Activated T-cell treated with anti-CD3 and anti-CD28 coated beads, Interleukin-2, amount 50 U/mL, for 72 hours (primary cell): Measurements from ENCODE around the gene TACR1. TPM values are rescaled to one million over a fixed set of nuclear protein-coding genes. Genes with fewer than 3 reads are reported as not detected.

Experiments used
- ATAC-seq, 2 donors: fragments of 150-1000 bp; cut with Tn5 transposase; replicated peaks in 1 of 2; 2 replicates each; pipeline ENCODE4 v1.10.0; 2021; ENCODE audit warnings: moderate library complexity in 2 of 2, mild to moderate bottlenecking in 1 of 2
- DNase-seq, 2 donors: peaks; one replicate each; pipeline ENCODE4 v3.0.0; 2021 to 2022; ENCODE audit warnings: mixed read lengths in 1 of 2
- H3K27ac Mint-ChIP-seq: one replicate; pipeline ENCODE4 v1.8.0; 2022; ENCODE audit warnings: mild to moderate bottlenecking, moderate library complexity, mixed read lengths
- H3K27me3 Mint-ChIP-seq: one replicate; pipeline ENCODE4 v1.8.0; 2022; ENCODE audit warnings: low read depth, mixed read lengths
- H3K36me3 Mint-ChIP-seq, 2 donors: one replicate each; pipeline ENCODE4 v1.8.0; 2022; ENCODE audit warnings: mixed read lengths in 2 of 2, mild to moderate bottlenecking in 1 of 2; ENCODE audit not compliant: insufficient read depth in 2 of 2
- H3K4me1 Mint-ChIP-seq: one replicate; pipeline ENCODE4 v1.8.0; 2022; ENCODE audit warnings: low read depth, mixed read lengths
- H3K4me3 Mint-ChIP-seq, 2 donors: one replicate each; pipeline ENCODE4 v1.8.0; 2022; ENCODE audit warnings: mild to moderate bottlenecking in 2 of 2, mixed read lengths in 2 of 2, moderate library complexity in 2 of 2
- H3K9me3 Mint-ChIP-seq, 2 donors: one replicate each; pipeline ENCODE4 v1.8.0; 2022; ENCODE audit warnings: mixed read lengths in 2 of 2
- total RNA-seq, 2 donors: library from RNA; stranded (reverse); gene quantifications; one replicate each; pipeline ENCODE4 v1.2.3, GENCODE V29; 2022

TACR1 gene
- total RNA-seq, 2 donors from 2014 or later = not detected

GRCh38 chr2:75041226-75041625 lies 158.1 kb downstream of the TACR1 start:
- no peaks in the 10 kb centered on the region for H3K9me3 Mint-ChIP-seq
- ATAC-seq = no peak
- no peak overlapping the region for H3K4me3 Mint-ChIP-seq

GRCh38 chr2:75035444-75036353 lies 163.6 kb downstream of the TACR1 start:
- Mint-ChIP-seq H3K27ac (no peak overlapping the region), H3K27me3 (no peaks in the 10 kb centered on the region), H3K36me3 (no peaks in the 10 kb centered on the region), H3K4me1 (peaks cover 3% of the 10 kb centered on the region), H3K9me3 (no peaks in the 10 kb centered on the region), H3K4me3 (no peak overlapping the region)
- ATAC-seq (no peak), DNase-seq (no peak)

More at GRCh38 chr2:75041226-75041625, 158.1 kb downstream of the TACR1 start:
- no peak for DNase-seq
- Mint-ChIP-seq H3K27ac (no peak overlapping the region), H3K36me3 (no peaks in the 10 kb centered on the region), H3K4me1 (no peaks in the 10 kb centered on the region), H3K27me3 (no peaks in the 10 kb centered on the region)

- Mint-ChIP-seq H3K4me1 (peaks cover 9% of the 10 kb centered on the region), H3K9me3 (no peaks in the 10 kb centered on the region), H3K27me3 (no peaks in the 10 kb centered on the region), H3K36me3 (no peaks in the 10 kb centered on the region), H3K4me3 (no peak overlapping the region), H3K27ac (no peak overlapping the region)
- ATAC-seq (no peak), DNase-seq (no peak)
Observed at GRCh38 chr2:75033516-75033915, 165.8 kb downstream of the TACR1 start.

GRCh38 chr2:75031906-75032803 lies 167.2 kb downstream of the TACR1 start:
- H3K9me3 Mint-ChIP-seq = no peaks in the 10 kb centered on the region
- ATAC-seq (peak; percentile 25 to 27), DNase-seq (no peak)
- H3K27ac Mint-ChIP-seq = no peak overlapping the region
- H3K27me3 Mint-ChIP-seq = no peaks in the 10 kb centered on the region
- no peak overlapping the region for H3K4me3 Mint-ChIP-seq
- no peaks in the 10 kb centered on the region for H3K36me3 Mint-ChIP-seq
- H3K4me1 Mint-ChIP-seq = peaks cover 9% of the 10 kb centered on the region

GRCh38 chr2:75031171-75031570 lies 168.1 kb downstream of the TACR1 start:
- peaks cover 9% of the 10 kb centered on the region for H3K4me1 Mint-ChIP-seq
- no peaks in the 10 kb centered on the region for H3K36me3 Mint-ChIP-seq
- H3K27ac Mint-ChIP-seq = no peak overlapping the region
- ATAC-seq (no peak), DNase-seq (no peak)
- H3K4me3 Mint-ChIP-seq = no peak overlapping the region
- H3K9me3 Mint-ChIP-seq = no peaks in the 10 kb centered on the region
- no peaks in the 10 kb centered on the region for H3K27me3 Mint-ChIP-seq

GRCh38 chr2:75030218-75031009 lies 168.9 kb downstream of the TACR1 start:
- Mint-ChIP-seq H3K4me3 (no peak overlapping the region), H3K27ac (no peak overlapping the region), H3K27me3 (no peaks in the 10 kb centered on the region), H3K9me3 (no peaks in the 10 kb centered on the region), H3K4me1 (peaks cover 9% of the 10 kb centered on the region), H3K36me3 (no peaks in the 10 kb centered on the region)
- peak in 1 of 2 donors; percentile 4 for DNase-seq
- ATAC-seq = peak; percentile 57 to 60

GRCh38 chr2:75027886-75028285 lies 171.4 kb downstream of the TACR1 start:
- no peak overlapping the region for H3K27ac Mint-ChIP-seq
- H3K4me1 Mint-ChIP-seq = peaks cover 9% of the 10 kb centered on the region
- no peaks in the 10 kb centered on the region for H3K9me3 Mint-ChIP-seq
- H3K4me3 Mint-ChIP-seq = no peak overlapping the region
- no peaks in the 10 kb centered on the region for H3K36me3 Mint-ChIP-seq
- no peaks in the 10 kb centered on the region for H3K27me3 Mint-ChIP-seq
- DNase-seq = no peak
- ATAC-seq = no peak

GRCh38 chr2:75025633-75026380 lies 173.5 kb downstream of the TACR1 start:
- no peak for DNase-seq
- Mint-ChIP-seq H3K36me3 (no peaks in the 10 kb centered on the region), H3K9me3 (no peaks in the 10 kb centered on the region), H3K4me3 (no peak overlapping the region), H3K27me3 (no peaks in the 10 kb centered on the region), H3K27ac (no peak overlapping the region), H3K4me1 (peaks cover 8% of the 10 kb centered on the region)
- ATAC-seq = no peak

- Mint-ChIP-seq H3K27ac (no peak overlapping the region), H3K4me3 (no peak overlapping the region), H3K4me1 (peaks cover 2% of the 10 kb centered on the region), H3K27me3 (no peaks in the 10 kb centered on the region), H3K9me3 (no peaks in the 10 kb centered on the region), H3K36me3 (no peaks in the 10 kb centered on the region)
- ATAC-seq (no peak), DNase-seq (no peak)
Observed at GRCh38 chr2:75025216-75025615, 174.1 kb downstream of the TACR1 start.

GRCh38 chr2:75023666-75024455 lies 175.5 kb downstream of the TACR1 start:
- Mint-ChIP-seq H3K9me3 (no peaks in the 10 kb centered on the region), H3K27me3 (no peaks in the 10 kb centered on the region), H3K4me1 (no peaks in the 10 kb centered on the region), H3K27ac (no peak overlapping the region), H3K4me3 (no peak overlapping the region), H3K36me3 (no peaks in the 10 kb centered on the region)
- ATAC-seq (no peak), DNase-seq (no peak)

GRCh38 chr2:75022516-75022915 lies 176.8 kb downstream of the TACR1 start:
- DNase-seq = no peak
- no peaks in the 10 kb centered on the region for H3K9me3 Mint-ChIP-seq
- H3K4me1 Mint-ChIP-seq = no peaks in the 10 kb centered on the region
- no peak overlapping the region for H3K4me3 Mint-ChIP-seq
- ATAC-seq = no peak
- no peak overlapping the region for H3K27ac Mint-ChIP-seq
- no peaks in the 10 kb centered on the region for H3K36me3 Mint-ChIP-seq
- no peaks in the 10 kb centered on the region for H3K27me3 Mint-ChIP-seq

GRCh38 chr2:75021672-75022071 lies 177.6 kb downstream of the TACR1 start:
- Mint-ChIP-seq H3K27ac (no peak overlapping the region), H3K27me3 (no peaks in the 10 kb centered on the region), H3K4me1 (no peaks in the 10 kb centered on the region), H3K9me3 (no peaks in the 10 kb centered on the region), H3K36me3 (no peaks in the 10 kb centered on the region), H3K4me3 (no peak overlapping the region)
- DNase-seq = no peak
- ATAC-seq = no peak
